Caki2 (cell line): ENCODE results near the gene ATXN1. TPM values are rescaled to one million over a fixed set of nuclear protein-coding genes. Genes with fewer than 3 reads are reported as not detected.
"Not testable (repeated sequence)": the region's sequence is repeated elsewhere in the genome, so short reads cannot be mapped to it uniquely, and the experiment has no call there.

Experiments
- DNase-seq: peaks from one replicate; pipeline ENCODE4 v3.0.0-alpha.2; 2015; ENCODE audit warnings: low read depth
- in situ Hi-C: cut with HindIII; loops from 2 replicates; pipeline ENCODE4 v1.10.0; 2016; ENCODE audit warnings: low sequenced_read_pairs, low pct_unique_long_range_greater_than_20kb, mixed read lengths
- total RNA-seq: library from RNA; depleted of rRNA; stranded (reverse); fragments of >200 nt; shearing (Covaris generic); gene quantifications from 2 replicates; pipeline ENCODE4 v1.2.3, GENCODE V29; 2014; ENCODE audit warnings: low replicate concordance

The ATXN1 gene
- total RNA-seq, 1 experiment from 2014 or later = 23.8 TPM

GRCh38 chr6:16548121-16548520 is 213.1 kb downstream of the ATXN1 start:
- no peak for DNase-seq
- in situ Hi-C loops = no loop called here

- in situ Hi-C loops = no loop called here
- no peak for DNase-seq
Measured at GRCh38 chr6:16547587-16547986, 213.7 kb downstream of the ATXN1 start.

- in situ Hi-C loops = no loop called here
- DNase-seq = no peak
Measured at GRCh38 chr6:16546861-16547260, 214.4 kb downstream of the ATXN1 start.

GRCh38 chr6:16545382-16545781 is 215.9 kb downstream of the ATXN1 start:
- in situ Hi-C loops = no loop called here
- DNase-seq = no peak

- no peak for DNase-seq
- in situ Hi-C loops = no loop called here
Measured at GRCh38 chr6:16544521-16544920, 216.7 kb downstream of the ATXN1 start.

- in situ Hi-C loops = no loop called here
- DNase-seq = peak; percentile 96
Measured at GRCh38 chr6:16544006-16544405, 217.3 kb downstream of the ATXN1 start.

GRCh38 chr6:16543521-16543920 is 217.7 kb downstream of the ATXN1 start:
- in situ Hi-C loops = no loop called here
- peak; percentile 85 for DNase-seq

- no peak for DNase-seq
- in situ Hi-C loops = no loop called here
Measured at GRCh38 chr6:16542070-16542469, 219.2 kb downstream of the ATXN1 start.

- in situ Hi-C loops = no loop called here
- DNase-seq = no peak
Measured at GRCh38 chr6:16540804-16541752, 220.2 kb downstream of the ATXN1 start.

GRCh38 chr6:16540383-16540782 is 220.9 kb downstream of the ATXN1 start:
- DNase-seq, in situ Hi-C loops: not testable (repeated sequence)

- DNase-seq = peak; percentile 57
- in situ Hi-C loops = no loop called here
Measured at GRCh38 chr6:16539086-16539931, 222.0 kb downstream of the ATXN1 start.

GRCh38 chr6:16535564-16535963 is 225.7 kb downstream of the ATXN1 start:
- DNase-seq = no peak
- in situ Hi-C loops = no loop called here

GRCh38 chr6:16533721-16534136 is 227.5 kb downstream of the ATXN1 start:
- peak; percentile 48 for DNase-seq
- in situ Hi-C loops = no loop called here

GRCh38 chr6:16533210-16533609 is 228.1 kb downstream of the ATXN1 start:
- in situ Hi-C loops = no loop called here

GRCh38 chr6:16527691-16528090 is 233.6 kb downstream of the ATXN1 start:
- no peak for DNase-seq
- in situ Hi-C loops = no loop called here

More at GRCh38 chr6:16533210-16533609, 228.1 kb downstream of the ATXN1 start:
- DNase-seq = no peak

GRCh38 chr6:16524380-16524707 is 236.9 kb downstream of the ATXN1 start:
- no peak for DNase-seq
- in situ Hi-C loops = no loop called here

- in situ Hi-C loops = no loop called here
- DNase-seq = no peak
Measured at GRCh38 chr6:16523606-16524379, 237.5 kb downstream of the ATXN1 start.

GRCh38 chr6:16522937-16523336 is 238.3 kb downstream of the ATXN1 start:
- in situ Hi-C loops = no loop called here

More at GRCh38 chr6:16522937-16523336, 238.3 kb downstream of the ATXN1 start:
- no peak for DNase-seq
